Measurements from ENCODE around the gene CCNL2. TPM values are rescaled to one million over a fixed set of nuclear protein-coding genes. Genes with fewer than 3 reads are reported as not detected.
A peak's percentile ranks its signal among the peaks of the same experiment; 100 is the strongest.

CCNL2 gene
- total and polyA plus RNA-seq, 2 of the 13 experiments (the other 11 are each of a cell fraction or from before 2014, with no cell fraction given): 105 to 340 TPM

- TF ChIP-seq CREB1 (IDR thresholded peaks at IDR 0.05) (peak; percentile 41; the same call in 1 of the 2 replicates), CREB1 (CRISPR knock-in tag; IDR thresholded peaks at IDR 0.05) (no peak), ZNF687 (CRISPR knock-in tag; IDR thresholded peaks at IDR 0.05) (peak; percentile 41; the same call in 1 of the 2 replicates), MXD1 (CRISPR knock-in tag; IDR thresholded peaks at IDR 0.05) (no peak), ZNF816 (CRISPR knock-in tag; IDR thresholded peaks at IDR 0.05; ENCODE audit: borderline replicate concordance) (no peak), MAFF (IDR thresholded peaks at IDR 0.05; ENCODE audit: low read depth, low read length) (no peak), CREM (IDR thresholded peaks at IDR 0.05) (no peak), CREM (CRISPR knock-in tag; IDR thresholded peaks at IDR 0.05) (no peak), YY1 (IDR thresholded peaks at IDR 0.05; ENCODE audit: insufficient read depth, insufficient replicate concordance, low read depth, low read length) (no peak), PRMT3 (CRISPR knock-in tag; IDR thresholded peaks at IDR 0.05; ENCODE audit: borderline replicate concordance, low read depth) (no peak), ZNF598 (CRISPR knock-in tag; IDR thresholded peaks at IDR 0.05; ENCODE audit: borderline replicate concordance) (no peak), IKZF4 (CRISPR knock-in tag; IDR thresholded peaks at IDR 0.05; ENCODE audit: borderline replicate concordance, low read depth, not compliant biosample characterization) (no peak), ZBTB21 (CRISPR knock-in tag; IDR thresholded peaks at IDR 0.05) (no peak), AGO1 (IDR thresholded peaks at IDR 0.05; ENCODE audit: low read depth, low read length, poor library complexity, severe bottlenecking) (no peak), POGK (CRISPR knock-in tag; conservative IDR thresholded peaks at IDR 0.05) (no peak), ZNF672 (CRISPR knock-in tag; IDR thresholded peaks at IDR 0.05) (no peak), FOXA3 (CRISPR knock-in tag; IDR thresholded peaks at IDR 0.05) (no peak), ZNF337 (CRISPR knock-in tag; IDR thresholded peaks at IDR 0.05; ENCODE audit: borderline replicate concordance, low read depth) (no peak), ZNF570 (CRISPR knock-in tag; IDR thresholded peaks at IDR 0.05; ENCODE audit: borderline replicate concordance) (no peak), ZNF292 (CRISPR knock-in tag; IDR thresholded peaks at IDR 0.05; ENCODE audit: borderline replicate concordance, low read depth) (no peak), NFYB (CRISPR knock-in tag; IDR thresholded peaks at IDR 0.05) (no peak), SIX4 (CRISPR knock-in tag; IDR thresholded peaks at IDR 0.05) (no peak), NKX3-1 (CRISPR knock-in tag; IDR thresholded peaks at IDR 0.05) (no peak), ZNF501 (CRISPR knock-in tag; IDR thresholded peaks at IDR 0.05) (peak; percentile 35; the same call in 1 of the 2 replicates), ZNF766 (CRISPR knock-in tag; IDR thresholded peaks at IDR 0.05; ENCODE audit: borderline replicate concordance) (no peak), ZNF24 (IDR thresholded peaks at IDR 0.05) (no peak)
Observed at GRCh38 chr1:1397839-1398523, 1.2 kb downstream of the CCNL2 start (continued).
